HG02970 (cell line): Measurements from ENCODE around the gene GSTM2.
"Not testable (repeated sequence)": the region's sequence is repeated elsewhere in the genome, so short reads cannot be mapped to it uniquely, and the experiment has no call there.

ENCODE experiments used
- ATAC-seq: cut with Tn5 transposase; IDR thresholded peaks from one replicate; pipeline ENCODE4 v1.9.1; 2021; ENCODE audit warnings: mild to moderate bottlenecking, moderate library complexity, moderate number of reproducible peaks; ENCODE audit not compliant: unreplicated experiment, low FRiP score

GSTM2 gene

DNA sequence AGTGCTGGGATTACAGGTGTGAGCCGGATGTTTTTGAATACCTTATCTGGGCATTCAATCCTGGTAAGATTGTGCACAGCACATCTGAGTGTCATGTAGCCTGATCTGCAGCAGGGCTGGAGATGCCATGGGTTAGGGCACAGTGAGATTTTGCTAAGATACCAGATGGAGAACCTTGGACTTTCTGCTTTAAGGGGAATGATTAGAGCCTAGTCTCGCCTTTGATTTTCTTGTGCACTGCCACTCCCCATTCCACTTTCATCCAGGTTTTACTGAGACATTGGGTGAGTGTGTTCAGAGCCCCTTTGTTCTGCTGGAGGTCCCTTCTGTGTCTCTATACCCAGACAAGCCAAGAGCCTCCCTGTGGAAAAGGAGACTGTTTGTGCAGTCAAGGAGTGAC, 6.0 kb downstream of the GSTM2 start:
- not testable (repeated sequence) for ATAC-seq

GRCh38 chr1:109676683-109677381, 9.0 kb downstream of the GSTM2 start:
- not testable (repeated sequence) for ATAC-seq

GRCh38 chr1:109677459-109677858, 9.6 kb downstream of the GSTM2 start:
- no peak for ATAC-seq

GRCh38 chr1:109678637-109679036, 10.8 kb downstream of the GSTM2 start:
- ATAC-seq: not testable (repeated sequence)

DNA sequence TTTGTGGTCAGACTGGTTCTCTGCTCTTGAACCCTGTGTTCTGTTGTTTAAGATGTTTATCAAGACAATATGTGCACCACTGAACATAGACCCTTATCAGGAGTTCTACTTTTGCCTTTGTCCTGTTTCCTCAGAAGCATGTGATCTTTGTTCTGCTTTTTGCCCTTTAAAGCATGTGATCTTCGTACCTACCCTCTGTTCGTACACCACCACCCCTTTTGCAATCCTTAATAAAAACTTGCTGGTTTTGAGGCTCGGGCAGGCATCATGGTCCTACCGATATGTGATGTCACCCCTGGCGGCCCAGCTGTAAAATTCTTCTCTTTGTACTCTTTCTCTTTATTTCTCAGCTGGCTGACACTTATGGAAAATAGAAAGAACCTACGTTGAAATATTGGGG, 16.9 kb downstream of the GSTM2 start:
- ATAC-seq: not testable (repeated sequence)

- ATAC-seq: not testable (repeated sequence)
These were observed 17.5 kb downstream of the GSTM2 start for GRCh38 chr1:109685399-109685798.

- ATAC-seq: not testable (repeated sequence)
These were observed 18.0 kb downstream of the GSTM2 start for GRCh38 chr1:109685890-109686289.

- ATAC-seq: not testable (repeated sequence)
These were observed 19.3 kb downstream of the GSTM2 start for GRCh38 chr1:109687109-109687508.

DNA sequence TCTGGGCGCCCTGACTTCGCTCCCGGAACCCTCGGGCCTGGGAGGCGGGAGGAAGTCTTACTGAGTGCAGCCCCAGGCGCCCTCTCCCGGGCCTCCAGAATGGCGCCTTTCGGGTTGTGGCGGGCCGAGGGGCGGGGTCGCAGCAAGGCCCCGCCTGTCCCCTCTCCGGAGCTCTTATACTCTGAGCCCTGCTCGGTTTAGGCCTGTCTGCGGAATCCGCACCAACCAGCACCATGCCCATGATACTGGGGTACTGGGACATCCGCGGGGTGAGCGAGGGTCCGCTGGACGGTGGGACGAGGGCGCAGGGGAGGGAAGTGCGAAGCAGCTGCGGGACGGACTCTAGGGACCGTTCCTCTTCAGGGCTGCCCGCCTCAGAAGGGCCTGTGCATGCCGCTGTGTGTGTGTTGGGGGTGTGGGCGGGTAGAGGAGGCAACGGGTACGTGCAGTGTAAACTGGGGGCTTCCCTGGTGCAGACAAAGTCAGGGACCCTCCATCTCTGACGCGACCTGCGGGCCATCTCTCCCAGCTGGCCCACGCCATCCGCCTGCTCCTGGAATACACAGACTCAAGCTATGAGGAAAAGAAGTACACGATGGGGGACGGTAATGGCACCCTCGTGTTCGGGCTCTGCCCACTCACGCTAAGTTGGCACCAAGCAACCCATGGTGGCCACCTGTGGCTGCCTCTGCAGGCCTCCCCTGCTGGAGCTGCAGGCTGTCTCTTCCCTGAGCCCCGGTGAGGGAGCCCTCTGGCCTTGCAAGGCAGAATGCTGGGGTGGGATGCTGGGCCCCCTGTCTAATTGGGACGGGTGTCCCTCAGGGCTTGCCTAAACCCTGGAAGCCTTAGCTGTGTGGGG, 20.0 kb downstream of the GSTM2 start, which contains the start of gene GSTM1:
Gene GSTM1 (plus strand): TSS at position 177 of the 859 bp plus-strand sequence. CDS start 57 bp downstream, at position 234.
- ATAC-seq: no peak

DNA sequence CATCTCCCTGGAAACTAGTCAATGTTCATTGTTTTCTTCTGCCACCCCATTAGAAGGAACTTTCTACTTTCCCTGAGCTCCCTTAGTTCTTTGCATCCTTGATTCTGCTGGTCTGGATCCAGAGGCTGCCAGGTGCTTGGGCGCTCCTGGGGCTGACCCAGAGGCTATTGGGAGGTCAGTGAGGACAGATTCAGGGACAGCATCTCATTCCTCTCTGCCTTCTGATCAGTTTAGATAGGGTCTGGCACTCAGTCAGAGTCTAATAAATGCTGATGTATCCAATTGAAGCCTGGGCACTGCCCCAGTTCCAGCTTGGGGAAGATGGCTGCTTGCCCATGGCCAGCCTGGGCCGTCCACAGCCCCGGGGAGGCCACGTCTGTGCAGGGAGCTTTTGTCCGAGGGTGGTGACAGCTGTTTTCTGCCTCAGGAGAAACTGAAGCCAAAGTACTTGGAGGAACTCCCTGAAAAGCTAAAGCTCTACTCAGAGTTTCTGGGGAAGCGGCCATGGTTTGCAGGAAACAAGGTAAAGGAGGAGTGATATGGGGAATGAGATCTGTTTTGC, 22.1 kb downstream of the GSTM2 start:
- ATAC-seq: no peak

GRCh38 chr1:109691759-109692158, 23.9 kb downstream of the GSTM2 start:
- ATAC-seq: no peak

DNA sequence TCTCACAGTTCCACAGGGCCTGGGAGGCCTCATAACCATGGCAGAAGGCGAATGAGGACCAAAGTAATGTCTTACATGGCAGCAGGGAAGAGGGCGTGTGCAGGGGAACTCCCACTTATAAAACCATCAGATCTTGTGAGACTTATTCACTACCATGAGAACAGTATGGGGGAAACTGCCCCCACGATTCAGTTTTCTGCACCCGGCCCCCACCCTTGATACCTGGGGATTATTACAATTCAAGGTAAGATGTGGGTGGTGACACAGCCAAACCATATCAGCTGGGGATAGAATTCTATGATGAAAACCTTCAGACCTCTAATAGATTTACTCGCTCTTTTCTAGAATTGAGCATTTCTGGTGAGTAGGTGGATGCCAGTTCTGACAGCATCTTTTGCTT, 26.5 kb downstream of the GSTM2 start:
- ATAC-seq: not testable (repeated sequence)

GRCh38 chr1:109695138-109695537, 27.3 kb downstream of the GSTM2 start:
- not testable (repeated sequence) for ATAC-seq

DNA sequence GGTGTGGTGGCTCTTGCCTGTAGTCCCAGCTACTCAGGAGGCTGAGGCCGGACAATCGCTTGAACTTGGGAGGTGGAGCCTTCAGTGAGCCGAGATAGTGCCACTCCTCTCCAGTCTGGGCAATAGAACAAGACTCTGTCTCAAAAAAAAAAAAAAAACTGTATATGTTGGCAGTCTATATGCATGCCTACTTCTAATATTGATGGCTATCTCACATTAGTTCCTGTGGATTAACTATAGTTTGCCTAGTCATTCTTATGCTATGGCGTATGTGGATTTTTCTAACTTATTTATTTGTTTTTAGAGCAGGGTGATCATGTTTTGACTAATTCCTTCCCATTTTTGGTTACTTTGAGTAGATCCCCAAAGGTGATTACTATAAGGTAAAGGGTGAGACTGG, 29.2 kb downstream of the GSTM2 start:
- ATAC-seq: no peak

GRCh38 chr1:109697861-109698260, 30.0 kb downstream of the GSTM2 start:
- ATAC-seq: not testable (repeated sequence)

DNA sequence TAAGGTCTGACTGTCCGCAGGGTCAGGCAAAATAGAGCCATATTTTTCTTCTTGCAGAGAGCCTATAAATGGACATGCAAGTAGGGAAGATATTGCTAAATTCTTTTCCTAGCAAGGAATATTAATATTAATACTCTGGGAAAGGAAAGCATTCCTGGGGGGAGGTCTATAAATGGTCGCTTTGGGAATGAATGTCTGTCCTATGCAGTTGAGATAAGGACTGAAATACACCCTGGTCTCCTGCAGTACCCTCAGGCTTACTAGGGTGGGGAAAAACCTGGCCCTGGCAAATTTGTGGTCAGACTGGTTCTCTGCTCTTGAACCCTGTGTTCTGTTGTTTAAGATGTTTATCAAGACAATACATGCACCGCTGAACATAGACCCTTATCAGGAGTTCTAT, 35.1 kb downstream of the GSTM2 start:
- not testable (repeated sequence) for ATAC-seq

GRCh38 chr1:109704173-109704572, 36.3 kb downstream of the GSTM2 start:
- no peak for ATAC-seq

- no peak for ATAC-seq
These were observed 37.6 kb downstream of the GSTM2 start for GRCh38 chr1:109705411-109705810.

GRCh38 chr1:109708949-109709348, 41.1 kb downstream of the GSTM2 start:
- not testable (repeated sequence) for ATAC-seq

- ATAC-seq: not testable (repeated sequence)
These were observed 42.0 kb downstream of the GSTM2 start for GRCh38 chr1:109709822-109710221.
